ENCODE measurements around the gene SMIM27.

DNA sequence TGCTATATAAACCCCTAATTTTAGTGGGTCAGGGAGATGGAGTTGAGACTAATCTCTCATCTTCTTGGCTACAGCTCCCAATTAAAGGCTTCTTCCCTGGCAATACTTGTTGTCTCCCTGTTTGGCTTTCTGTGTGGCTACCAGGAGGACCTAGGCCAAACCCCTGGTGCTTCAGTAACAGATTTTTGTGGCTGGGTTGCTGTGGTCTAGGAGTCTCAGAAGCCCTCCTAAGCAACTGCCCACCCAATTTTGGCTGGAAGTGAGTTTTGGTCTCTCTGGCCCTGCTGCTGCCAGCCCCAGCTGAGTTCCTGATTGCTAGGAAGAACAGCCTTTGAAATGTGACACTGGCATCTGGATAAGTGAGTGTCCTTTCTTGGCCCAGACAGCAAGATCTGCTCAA, 35.9 kb upstream of the SMIM27 start:
- TF ChIP-seq CTCF (conservative IDR thresholded peaks at IDR 0.05; ENCODE audit: low read depth, low read length) (no peak), EZH2 (IDR thresholded peaks at IDR 0.05; ENCODE audit: borderline replicate concordance, low read depth, low read length, poor library complexity, severe bottlenecking) (no peak)

All from A673 (cell line).